ENCODE results near the gene ITGA2B.
"Not testable (repeated sequence)": the region's sequence is repeated elsewhere in the genome, so short reads cannot be mapped to it uniquely, and the experiment has no call there.

ITGA2B gene

DNA sequence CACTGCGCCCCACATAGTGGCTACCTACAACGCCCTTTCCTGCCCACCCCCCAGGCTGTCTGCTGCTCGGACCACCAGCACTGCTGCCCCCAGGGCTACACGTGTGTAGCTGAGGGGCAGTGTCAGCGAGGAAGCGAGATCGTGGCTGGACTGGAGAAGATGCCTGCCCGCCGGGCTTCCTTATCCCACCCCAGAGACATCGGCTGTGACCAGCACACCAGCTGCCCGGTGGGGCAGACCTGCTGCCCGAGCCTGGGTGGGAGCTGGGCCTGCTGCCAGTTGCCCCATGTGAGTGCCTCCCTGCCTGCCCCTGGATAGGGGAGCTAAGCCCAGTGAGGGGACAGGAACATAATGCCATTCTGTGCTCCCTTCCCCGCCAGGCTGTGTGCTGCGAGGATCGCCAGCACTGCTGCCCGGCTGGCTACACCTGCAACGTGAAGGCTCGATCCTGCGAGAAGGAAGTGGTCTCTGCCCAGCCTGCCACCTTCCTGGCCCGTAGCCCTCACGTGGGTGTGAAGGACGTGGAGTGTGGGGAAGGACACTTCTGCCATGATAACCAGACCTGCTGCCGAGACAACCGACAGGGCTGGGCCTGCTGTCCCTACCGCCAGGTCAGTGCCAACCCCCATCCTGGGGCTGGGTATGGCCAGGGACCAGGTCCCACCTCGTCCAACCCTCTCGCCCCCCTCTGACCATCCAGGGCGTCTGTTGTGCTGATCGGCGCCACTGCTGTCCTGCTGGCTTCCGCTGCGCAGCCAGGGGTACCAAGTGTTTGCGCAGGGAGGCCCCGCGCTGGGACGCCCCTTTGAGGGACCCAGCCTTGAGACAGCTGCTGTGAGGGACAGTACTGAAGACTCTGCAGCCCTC is 37.3 kb downstream of the ITGA2B start:
- DNase-seq (ENCODE audit: low read depth) = no peak

DNA sequence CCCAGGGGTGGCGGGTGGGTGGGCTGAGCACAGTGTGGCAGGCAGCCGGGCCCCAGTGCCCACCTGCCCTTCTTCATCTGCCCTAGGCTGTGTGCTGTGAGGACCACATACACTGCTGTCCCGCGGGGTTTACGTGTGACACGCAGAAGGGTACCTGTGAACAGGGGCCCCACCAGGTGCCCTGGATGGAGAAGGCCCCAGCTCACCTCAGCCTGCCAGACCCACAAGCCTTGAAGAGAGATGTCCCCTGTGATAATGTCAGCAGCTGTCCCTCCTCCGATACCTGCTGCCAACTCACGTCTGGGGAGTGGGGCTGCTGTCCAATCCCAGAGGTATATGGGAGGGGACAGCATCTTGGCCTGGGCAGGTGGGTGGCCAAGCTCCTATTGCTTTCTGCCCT is 38.0 kb downstream of the ITGA2B start:
- no peak for DNase-seq (ENCODE audit: low read depth)

DNA sequence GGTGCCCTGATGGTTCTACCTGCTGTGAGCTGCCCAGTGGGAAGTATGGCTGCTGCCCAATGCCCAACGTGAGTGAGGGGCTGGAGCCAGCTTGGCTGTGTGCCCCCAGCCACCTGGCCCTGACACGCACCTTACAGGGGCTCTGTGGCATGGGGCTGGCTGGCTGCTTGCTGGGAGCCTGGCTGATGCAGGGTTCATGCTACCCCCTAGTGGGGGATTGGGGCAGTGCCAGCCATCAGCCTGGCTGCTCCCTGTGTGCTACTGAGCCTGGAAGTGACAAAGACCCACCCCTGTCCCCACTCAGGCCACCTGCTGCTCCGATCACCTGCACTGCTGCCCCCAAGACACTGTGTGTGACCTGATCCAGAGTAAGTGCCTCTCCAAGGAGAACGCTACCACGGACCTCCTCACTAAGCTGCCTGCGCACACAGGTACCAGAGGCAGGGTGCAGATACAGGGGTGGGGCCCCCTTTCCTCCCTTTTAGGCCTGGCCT is 38.7 kb downstream of the ITGA2B start:
- peak; percentile 49 for DNase-seq (ENCODE audit: low read depth)

DNA sequence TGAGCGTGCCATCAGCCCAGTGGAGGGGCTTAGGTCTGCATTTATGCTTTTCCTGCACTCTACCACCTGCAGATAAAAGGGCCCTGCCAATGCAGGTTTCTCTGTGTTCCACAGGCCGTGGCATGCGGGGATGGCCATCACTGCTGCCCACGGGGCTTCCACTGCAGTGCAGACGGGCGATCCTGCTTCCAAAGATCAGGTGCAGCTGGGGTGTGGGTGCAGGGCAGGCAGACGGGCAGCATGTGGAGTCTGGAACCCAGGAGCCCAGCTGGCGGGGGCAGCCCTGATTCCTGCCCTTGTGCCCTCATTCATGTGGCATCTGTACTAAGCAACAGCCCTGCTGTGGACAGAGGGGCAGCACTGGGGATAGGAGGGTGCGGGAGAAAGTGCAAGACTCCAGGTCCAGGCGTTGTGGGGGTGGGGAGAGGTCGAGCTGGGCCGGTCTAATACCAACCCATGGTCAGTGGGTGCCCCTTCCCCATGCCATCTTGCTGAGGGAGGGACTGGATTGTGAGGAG is 39.8 kb downstream of the ITGA2B start:
- no peak for DNase-seq (ENCODE audit: low read depth)

DNA sequence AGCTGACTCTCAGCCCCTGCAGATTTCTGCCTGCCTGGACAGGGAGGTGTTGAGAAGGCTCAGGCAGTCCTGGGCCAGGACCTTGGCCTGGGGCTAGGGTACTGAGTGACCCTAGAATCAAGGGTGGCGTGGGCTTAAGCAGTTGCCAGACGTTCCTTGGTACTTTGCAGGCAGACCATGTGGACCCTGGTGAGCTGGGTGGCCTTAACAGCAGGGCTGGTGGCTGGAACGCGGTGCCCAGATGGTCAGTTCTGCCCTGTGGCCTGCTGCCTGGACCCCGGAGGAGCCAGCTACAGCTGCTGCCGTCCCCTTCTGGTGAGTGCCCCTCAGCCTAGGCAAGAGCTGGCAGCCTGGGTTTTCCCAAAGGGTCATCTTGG is 40.5 kb downstream of the ITGA2B start:
- no peak for DNase-seq (ENCODE audit: low read depth)

DNA sequence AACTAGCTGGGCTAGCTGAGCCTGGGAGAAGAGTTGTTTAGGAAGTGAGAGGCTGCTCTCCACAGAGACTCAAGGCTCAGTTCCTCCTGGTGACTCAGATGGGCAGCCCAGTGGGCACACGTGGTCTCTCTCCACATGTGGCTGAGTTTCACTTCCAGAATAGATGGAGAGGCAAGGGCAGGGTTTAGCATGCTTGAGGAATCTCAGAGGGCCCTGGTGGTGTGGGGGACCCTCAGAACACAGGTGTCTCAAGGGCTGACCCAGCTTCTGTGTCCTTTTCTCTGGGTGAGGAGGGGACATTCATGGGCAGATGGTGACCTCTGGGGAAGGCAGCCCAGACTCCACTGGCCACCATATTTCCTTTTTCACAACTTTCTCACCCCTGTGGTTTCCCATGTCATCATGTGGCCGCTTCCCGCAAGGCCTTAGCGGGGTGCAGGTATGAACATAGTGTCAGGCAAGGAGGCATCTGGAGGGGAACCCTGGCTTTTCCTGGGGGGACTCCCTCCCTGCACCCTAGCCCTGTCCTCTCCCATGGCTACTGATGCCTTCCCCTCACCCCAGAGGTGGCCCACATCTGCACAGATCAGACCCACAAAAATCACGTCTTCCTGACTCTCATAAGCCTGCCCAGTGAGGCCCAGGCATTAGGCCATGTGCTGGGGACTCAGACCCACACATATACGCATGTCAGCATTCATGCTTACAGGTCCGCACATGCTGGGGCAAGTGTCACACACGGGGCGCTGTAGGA is 41.0 kb downstream of the ITGA2B start:
- DNase-seq (ENCODE audit: low read depth) = no peak

DNA sequence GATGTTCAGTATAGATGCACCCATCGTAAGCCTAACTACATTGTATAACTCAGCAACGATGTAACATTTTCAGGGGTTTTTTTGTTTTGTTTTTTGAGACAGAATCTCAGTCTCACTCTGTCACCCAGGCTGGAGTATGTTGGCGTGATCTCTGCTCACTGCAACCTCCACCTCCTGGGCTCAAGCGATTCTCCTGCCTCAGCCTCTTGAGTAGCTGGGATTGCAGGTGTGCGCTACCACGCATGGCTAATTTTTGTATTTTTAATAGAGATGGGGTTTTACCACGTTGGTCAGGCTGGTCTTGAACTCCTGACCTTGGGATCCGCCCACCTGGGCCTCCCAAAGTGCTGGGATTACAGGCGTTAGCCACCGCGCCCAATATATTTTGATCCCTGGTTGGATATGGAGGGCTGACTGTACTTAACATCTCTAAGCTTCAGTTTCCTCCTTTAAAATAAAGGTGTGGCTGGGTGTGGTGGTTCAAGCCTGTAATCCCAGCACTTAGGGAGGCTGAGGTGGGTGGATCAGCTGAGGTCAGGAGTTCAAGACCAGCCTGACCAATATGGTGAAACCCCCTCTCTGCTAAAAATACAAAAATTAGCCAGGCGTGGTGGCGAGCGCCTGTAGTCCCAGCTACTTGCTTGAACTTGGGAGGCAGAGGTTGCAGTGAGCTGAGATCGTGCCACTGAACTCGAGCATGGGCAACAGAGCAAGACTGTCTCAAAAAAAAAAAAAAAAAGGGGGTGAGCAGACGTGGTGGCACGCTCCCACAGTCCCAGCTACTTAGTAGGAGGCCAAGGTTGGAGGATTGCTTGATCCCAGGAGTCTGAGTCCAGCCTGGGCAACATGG is 42.0 kb downstream of the ITGA2B start:
- not testable (repeated sequence) for DNase-seq (ENCODE audit: low read depth)

DNA sequence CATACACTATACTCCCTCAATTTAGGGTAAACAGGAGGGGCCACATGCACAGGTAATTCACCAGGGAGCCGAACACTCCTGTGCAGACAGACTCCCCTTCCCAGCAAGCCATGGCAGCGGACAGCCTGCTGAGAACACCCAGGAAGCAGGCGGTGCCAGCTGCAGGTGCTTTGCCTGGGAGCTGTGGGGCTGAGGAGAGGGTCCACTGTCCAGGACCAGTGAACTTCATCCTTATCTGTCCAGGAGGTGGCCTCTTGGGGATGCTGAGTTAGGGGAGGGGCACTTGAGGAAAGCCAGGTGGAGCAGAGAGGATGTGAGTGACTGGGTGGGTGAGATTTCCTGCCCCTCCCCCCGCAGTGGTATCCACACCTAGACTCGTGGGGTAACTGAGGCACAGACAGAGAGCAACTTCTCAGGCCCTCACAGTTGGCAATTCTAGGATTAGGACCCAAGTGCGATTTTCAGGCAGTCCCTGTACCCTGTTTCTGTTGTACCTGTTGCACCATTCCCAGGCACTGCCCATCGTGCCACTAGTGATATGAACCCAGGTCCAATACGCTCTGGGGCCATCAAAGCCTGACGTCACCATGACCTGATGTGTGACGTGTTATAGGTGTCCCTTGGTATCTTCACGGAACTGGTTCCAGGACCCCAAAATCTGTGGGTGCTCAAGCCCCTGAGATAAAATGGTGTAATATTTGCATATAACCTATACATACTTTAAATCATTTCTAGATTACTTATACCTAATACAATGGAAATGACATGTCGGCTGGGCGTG is 43.2 kb downstream of the ITGA2B start:
- DNase-seq (ENCODE audit: low read depth) = no peak

DNA sequence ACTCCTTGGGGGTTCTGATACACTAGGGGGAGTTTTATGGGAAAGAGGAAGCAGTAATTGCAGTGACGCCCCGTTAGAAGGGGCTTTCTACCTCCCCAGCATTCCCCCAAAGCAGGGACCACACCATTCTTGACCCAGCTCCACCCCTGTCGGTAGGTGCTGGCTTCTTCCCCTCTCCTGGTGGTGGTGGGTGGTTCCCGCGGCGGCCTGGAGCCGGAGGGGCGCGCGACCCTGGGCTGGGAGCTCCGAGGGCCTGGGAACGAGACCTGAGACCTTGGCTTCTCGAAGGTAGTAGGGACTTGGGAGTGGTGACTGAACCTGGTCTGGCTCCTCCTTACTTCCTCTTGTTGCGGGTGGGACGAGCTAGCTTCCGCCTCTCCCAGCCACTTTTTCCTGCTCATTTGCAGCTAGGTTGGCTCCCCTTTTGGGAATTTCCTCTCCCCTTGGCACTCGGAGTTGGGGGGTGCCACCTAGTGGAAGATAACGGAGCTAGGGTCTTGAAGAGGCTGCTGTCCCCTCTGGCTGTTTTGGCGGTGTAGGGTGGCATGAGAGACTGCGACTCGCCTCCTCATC is 43.9 kb downstream of the ITGA2B start:
- no peak for DNase-seq (ENCODE audit: low read depth)

DNA sequence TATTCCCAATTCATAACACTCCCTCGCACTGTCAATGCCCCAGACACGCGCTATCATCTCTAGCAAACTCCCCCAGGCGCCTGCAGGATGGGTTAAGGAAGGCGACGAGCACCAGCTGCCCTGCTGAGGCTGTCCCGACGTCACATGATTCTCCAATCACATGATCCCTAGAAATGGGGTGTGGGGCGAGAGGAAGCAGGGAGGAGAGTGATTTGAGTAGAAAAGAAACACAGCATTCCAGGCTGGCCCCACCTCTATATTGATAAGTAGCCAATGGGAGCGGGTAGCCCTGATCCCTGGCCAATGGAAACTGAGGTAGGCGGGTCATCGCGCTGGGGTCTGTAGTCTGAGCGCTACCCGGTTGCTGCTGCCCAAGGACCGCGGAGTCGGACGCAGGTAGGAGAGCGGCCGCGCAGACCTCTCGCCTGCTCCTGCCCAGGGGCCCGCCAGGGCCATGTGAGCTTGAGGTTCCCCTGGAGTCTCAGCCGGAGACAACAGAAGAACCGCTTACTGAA is 44.5 kb downstream of the ITGA2B start, which contains the start of gene GRN:
GRN (plus strand) TSS at position 364 of the 515 bp plus-strand sequence. CDS start 3,863 bp downstream, outside the sequence.
- peak; percentile 50 for DNase-seq (ENCODE audit: low read depth)

DNA sequence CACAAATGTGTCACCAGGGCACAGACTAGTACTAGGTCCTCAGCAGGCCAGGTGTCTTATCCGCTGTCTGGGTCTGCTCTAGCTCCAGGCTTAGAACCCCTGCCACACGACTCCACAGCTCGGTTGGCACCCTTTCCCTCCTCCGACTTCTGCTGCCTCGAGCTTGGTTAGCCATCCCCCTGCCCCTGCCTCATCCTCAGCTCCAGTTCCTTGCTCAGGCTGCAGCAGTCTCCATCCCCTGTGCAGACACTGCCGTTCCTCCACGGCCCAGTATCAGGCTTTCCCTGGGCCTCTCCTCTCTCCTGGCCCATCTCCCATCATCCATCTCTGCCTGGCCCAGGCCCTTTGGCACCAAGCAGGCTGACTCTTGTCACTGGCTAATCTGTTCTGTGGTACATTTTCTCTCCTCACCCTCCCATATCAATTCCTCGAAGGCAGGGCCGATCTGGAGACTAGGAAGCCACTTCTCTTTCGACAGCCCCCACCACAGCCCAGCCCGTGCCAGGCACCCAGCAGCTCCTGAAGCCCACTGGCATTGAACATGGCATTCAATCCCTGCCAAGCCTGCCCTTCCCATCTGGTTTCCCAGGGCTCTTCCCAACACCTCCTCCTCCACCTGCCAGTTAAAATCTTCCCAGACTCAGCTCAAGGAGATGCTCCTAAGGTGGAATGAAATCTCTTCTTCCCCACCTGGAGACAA is 45.8 kb downstream of the ITGA2B start:
- no peak for DNase-seq (ENCODE audit: low read depth)

DNA sequence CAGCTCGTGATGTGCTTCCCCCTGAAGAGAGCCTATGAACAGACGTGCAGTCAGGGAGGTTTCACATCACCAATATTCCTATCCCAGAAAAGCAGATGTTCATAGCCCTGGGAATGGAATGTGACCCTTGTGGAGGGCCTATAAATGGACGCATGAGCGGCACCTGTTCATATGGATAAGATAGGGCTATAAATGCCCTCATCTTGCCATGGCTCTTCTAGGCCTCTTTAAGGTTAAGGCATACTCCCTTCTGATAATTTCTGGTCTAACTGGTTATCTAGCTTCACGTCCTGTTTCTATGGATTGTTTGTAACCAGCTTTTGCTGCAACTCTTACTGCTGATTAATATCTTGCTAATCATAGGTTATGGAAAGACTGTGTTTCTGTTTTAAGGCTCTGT is 48.9 kb downstream of the ITGA2B start:
- not testable (repeated sequence) for DNase-seq (ENCODE audit: low read depth)

DNA sequence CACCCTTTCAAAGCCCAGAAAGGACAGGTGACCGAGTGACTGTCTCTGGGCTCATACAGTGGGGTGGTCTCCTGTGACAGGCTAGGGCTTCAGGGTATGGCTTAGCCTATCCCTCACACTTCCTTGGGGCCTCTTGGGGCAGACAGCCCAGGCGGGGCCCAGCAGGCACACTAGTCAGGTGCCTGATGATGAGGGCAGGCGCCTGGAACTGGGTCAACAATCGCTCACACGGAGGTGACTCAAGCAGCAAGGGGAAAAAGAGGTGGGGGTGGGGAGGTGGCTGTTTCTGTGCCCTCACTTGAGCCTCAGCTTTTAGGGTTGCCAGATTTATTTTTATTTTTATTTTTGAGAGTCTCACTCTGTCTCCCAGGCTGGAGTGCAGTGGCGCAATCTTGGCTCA is 50.7 kb downstream of the ITGA2B start:
- DNase-seq (ENCODE audit: low read depth) = no peak

DNA sequence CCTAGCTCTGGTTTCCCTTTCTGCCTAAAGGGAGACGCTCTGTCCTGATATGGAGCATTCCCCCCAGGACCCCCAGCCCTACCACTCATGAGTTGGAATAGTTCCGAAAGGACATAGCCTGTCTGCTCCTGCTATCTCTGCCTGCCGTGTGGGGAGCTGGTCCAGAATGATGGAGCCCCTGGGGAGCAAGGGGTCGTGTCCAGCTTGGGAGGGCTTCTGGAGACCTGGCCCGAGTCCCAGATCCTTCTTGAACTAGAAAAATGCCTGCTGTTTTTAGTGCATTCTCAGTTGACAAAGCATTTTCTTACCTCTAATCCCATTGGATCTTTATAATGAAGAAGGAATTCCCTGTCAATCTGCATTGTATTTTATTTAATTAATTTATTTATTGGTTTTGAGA is 53.5 kb downstream of the ITGA2B start:
- no peak for DNase-seq (ENCODE audit: low read depth)

DNA sequence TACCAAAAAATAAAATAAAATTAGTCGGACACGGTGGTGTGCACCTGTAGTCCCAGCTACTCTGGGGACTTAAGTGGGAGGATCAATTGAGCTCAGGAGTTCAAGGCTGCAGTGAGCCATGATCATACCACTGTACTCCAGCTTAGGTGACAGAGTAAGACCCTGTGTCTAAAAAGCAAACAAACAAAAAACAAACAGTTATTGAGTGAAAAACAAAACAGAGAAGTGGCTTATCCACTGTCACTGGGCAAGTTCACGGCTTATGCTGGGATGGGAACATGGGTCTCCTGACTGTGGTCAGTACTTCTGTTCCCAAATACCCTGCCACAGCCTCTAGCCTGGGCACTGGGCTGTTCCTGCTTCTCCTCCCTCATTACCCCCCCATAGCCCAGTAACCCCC is 53.9 kb downstream of the ITGA2B start:
- no peak for DNase-seq (ENCODE audit: low read depth)

DNA sequence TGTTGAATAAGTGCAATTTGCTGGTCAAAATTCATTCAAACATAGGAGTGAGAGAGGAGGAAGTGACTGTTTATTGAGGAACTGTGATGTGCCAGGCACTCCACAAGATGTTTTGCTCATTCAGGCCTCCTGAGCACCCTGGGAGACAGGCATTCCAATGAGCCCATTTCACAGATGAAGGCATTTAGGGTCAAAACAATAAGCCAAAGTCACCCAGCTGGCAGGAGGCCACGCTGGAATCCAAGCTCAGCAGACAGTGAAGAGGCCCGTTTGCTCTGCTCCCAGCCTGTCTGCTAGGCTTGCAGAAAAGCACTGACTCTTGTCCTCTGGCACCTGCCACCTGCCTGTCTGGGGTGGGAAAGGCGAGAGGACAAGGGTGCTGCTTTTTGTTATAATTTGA is 54.7 kb downstream of the ITGA2B start:
- no peak for DNase-seq (ENCODE audit: low read depth)

DNA sequence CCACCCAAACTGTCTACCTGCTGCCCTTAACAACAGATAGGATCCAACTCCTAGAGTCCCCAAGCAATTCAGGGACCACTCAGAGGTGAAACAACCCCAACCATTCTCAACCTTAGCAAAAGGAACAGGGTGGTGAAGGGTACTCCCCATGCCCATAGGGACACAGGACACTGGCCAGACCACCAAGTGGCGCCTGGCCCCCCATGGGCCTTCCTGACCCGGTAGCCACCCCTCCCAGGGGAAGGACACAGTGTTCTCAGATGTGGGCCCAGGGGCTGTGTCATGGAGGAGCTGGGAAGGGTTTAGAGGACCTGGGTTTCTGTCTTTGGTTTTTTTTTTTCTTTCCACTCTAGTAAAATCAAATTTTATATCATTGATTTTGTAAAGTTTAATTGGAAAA is 55.1 kb downstream of the ITGA2B start:
- DNase-seq (ENCODE audit: low read depth) = no peak

DNA sequence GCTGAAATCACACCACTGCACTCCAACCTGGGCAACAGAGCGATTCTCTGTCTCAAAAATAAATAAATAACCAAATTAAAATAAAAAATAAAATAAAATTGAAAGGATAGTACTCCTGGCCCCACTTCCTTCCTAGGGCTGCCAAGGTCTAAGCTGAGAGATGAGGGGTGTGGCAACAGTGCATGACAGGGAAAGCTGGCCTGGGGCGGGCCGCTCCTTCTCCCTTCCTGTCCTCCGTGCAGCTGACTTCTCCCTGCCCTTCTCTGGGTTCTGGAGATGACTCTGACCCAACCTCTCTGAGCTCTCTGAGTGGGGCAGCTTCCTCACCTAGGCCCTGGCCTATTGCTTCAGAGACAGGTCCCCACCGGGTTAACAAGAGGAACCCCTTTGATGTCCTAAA is 56.1 kb downstream of the ITGA2B start:
- no peak for DNase-seq (ENCODE audit: low read depth)

DNA sequence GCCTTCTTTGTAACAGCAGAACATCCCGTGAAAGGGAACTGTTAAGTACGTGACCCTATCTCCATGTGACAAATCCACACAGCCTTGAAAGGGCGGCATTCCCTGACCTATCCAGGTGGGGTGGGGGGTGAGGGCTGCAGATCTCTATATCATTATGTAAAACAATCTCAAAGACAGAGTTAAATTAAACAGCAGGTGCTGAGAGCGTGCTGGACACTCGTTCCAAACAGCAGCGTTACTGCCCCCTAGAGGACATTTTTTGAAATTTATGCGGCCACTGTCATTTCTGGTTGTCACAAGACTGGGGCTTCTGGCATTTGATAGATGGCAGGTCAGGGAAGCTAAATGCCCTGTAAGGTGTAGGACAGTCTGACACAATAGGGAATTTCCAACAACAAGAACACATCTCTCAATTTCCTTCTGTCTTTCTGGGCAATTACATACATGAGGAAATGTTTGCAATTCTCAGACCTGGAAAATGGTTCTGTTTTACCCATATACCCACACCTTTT is 58.1 kb downstream of the ITGA2B start:
- no peak for DNase-seq (ENCODE audit: low read depth)

DNA sequence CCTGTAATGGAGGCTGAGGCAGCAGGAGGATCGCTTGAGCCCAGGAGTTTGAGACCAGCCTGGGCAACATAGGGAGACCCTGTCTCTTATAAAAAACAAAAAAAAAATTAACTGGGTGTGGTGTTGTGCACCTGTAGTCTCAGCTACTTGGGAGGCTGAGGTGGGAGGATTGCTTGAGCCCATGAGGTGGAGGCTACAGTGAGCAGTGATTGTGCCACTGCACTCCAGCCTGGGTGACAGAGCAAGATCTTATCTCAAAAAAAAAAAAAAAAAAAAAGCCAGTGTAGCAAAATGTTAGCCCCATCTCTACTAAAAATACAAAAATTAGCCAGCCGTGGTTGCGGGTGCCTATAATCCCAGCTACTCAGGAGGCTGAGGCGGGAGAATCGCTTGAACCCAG is 59.2 kb downstream of the ITGA2B start:
- not testable (repeated sequence) for DNase-seq (ENCODE audit: low read depth)
